AG08395 (cell line): ENCODE data around the gene SPACA4.

ENCODE experiments used
- DNase-seq: peaks from one replicate; pipeline ENCODE4 v3.0.0; 2012; ENCODE audit warnings: mixed read lengths, low spot score

Gene SPACA4

DNA sequence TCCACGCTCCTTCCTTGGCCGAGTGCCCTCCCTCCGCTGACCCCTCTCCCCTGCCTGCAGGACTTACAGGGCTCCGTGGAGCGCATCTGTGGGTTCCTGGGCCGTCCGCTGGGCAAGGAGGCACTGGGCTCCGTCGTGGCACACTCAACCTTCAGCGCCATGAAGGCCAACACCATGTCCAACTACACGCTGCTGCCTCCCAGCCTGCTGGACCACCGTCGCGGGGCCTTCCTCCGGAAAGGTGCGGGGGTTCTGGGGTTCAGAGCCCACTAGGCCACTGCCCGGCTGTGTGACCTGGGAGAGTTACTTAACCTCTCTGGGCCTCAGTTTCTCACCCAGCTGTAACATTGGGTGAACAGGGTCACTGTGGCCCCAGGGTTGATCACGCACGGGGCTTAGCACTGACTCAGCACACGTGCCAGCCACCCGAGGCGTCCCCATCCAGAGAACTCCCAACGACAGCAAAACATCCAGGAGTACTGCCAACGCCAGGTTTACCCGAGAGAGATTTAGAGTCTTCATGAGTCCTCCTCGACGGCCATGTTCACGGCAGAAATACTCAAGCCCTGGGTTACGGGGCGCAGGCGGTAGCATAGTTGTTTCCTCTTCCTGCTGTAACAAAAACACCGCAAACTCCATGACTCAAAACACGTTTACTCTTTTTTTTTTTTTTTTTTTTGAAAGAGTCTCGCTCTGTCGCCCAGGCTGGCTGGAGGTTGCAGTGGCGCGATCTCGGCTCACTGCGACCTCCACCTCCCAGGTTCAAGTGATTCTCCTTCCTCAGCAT, 9.7 kb upstream of the SPACA4 start:
- no peak for DNase-seq

GRCh38 chr19:48598996-48599700, 7.4 kb upstream of the SPACA4 start:
- no peak for DNase-seq

GRCh38 chr19:48600679-48601417, 5.7 kb upstream of the SPACA4 start:
- DNase-seq: no peak

DNA sequence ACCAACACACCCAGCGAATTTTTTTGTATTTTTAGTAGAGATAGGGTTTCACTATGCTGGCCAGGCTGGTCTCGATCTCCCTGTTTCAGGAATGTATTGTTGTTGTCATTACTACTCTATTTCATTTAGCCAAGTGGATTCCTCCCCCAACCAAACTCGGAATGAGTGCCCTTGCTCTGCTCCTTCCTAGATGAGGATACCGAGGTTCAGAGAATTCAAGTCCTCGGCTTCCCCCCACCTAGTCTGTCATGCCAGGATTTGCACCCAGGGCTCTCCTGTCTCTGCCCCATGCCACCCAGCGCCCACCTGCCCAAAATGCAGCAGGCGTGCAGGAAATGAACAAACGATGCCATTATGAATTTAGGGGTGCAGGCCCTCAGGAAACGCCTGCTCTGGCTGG, 3.5 kb upstream of the SPACA4 start:
- no peak for DNase-seq

DNA sequence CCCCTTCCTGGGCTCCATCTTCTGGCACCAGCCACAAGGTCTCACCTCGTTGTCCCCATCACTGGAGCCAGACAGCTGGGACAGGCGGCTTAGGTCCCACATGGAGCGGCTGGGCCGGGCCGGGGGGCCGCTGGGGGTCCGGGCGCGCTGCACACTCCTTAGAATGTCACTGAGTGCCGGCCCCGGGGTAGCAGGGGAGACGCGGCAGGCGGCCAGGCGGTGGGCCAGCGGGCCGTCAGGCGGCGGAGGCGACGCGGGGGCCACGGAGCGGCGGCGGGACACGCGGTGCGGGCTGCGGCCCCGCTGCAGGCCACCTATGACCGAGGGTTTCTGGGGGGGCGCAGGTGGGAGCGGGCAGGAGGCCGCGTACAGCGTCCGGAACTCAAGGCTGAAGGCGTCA, 3.1 kb upstream of the SPACA4 start:
- no peak for DNase-seq

DNA sequence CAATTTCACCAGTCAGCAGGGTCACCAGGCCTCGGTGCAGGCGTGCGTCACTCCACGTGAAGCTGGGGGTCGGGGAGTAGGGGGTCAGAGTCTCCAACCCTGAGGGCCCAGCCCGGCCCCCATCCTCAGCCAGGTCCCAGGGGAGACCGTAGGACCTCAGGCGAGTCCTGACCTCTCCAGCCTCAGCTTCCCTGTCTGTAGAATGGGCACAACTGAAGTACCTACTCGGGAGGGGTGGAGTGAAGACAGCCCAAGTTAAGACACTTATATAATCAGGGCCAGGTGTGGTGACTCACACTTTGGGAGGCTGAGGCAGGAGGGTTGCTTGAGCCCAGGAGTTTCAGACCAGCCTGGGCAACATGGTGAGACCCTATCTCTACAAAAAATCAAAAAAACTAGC, 2.7 kb upstream of the SPACA4 start:
- no peak for DNase-seq

- DNase-seq: no peak
Observed at GRCh38 chr19:48607359-48607755, 815 bp downstream of the SPACA4 start.

DNA sequence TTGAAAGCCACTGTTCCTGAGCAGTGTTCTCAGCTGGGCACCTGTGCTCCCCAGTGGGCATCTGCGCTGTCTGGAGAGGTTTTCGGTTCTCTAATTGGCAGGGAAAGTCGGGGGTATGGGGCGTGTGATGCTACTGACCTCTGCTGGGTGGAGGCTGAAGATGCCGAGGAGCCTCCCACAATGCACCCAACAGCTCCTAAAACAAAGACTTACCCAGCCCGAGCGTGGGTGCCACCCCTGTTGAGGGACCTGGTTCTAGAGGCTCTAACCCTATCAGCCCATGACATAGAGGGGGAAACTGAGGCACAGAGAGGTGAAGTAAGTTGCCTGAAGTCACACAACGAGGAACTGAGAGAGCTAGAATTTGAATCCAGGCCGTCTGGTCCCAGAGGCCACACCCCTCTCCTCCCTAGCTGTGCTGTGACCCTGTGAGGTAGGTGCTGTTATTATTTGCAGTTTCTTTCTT, 2.3 kb downstream of the SPACA4 start:
- DNase-seq: peak; percentile 73

DNA sequence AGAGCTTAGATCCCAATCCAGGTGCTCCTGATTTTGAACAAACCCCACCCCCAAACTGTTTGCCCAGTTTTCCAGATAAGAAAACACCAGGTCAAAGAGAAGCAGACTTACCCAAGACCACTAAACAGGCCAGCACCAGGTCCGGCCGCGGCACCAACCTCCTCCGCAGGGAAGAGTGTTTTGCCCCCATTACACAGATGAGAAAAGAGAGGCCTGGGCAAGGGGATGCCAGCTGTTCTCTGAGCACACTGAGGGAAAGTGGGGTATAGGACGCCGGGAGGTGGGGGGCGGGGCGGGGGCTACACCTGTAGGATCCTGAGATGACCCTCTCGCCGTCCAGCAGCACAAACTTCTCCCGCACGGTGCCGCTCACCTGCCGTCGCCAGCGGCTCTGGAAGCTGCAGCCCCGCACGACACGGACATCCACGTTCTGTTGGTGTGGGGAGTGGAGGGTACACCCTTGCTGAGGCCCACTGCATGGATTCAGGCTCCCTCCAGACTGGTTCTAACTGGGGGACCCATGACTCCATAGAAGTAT, 3.1 kb downstream of the SPACA4 start:
- no peak for DNase-seq

DNA sequence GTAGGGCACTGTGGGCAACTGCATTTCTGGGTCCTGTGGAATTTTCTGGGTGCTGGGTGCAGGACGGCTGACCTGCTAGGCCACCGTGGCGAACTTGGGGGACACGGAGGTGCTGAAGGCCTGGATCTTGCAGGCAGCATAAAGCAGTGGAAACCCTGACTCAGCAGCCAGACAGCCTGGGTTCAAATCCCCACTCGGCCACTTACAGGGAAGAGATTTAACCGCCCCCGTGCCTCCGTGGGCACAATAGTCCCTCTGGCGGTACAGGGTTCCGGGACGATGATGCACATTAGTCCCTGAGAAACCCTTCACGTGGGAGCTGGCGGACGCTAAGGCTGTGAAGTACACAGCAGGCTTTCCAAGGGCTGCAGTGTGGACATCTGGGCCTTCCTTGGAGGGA, 5.3 kb downstream of the SPACA4 start:
- DNase-seq: no peak

DNA sequence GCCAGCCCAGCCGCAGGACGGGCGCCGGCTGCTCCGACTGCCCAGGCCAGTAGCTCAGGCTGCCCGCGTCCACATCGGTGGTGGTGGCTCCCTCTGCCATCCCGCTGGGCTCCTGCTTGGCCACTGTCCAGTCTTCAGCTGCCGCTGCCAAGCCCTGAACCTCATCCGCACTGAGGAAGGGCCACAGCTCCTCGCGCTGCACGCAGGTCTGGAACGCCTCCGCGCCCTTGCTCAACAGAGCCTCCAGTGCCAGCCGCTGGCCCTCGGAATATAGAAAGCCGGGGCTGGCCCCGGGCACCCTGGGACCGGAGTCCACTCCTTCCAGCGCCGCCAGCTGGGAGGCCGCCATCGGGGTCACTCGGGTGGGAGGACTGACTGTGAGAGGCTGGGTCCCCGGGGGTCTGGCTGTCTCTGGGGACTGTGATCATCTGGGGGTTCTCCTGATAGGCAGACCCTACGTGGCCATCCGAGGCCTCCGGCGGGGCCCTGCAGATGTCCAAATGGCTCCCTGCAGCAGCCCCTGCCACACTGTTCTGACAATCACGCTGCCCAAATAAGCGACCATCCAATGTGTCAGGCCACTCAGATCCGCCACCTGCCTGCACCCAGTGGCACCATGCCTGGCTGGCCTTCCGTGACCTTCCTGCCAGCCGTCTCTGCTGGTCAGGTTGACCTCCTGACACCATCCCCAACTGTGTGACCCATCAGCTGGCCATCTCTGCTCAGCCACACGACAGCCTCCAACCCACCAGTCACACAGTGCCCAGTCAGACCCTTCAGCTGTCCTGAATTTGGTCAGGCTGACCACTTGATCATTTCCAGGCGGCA, 6.7 kb downstream of the SPACA4 start:
- no peak for DNase-seq

DNA sequence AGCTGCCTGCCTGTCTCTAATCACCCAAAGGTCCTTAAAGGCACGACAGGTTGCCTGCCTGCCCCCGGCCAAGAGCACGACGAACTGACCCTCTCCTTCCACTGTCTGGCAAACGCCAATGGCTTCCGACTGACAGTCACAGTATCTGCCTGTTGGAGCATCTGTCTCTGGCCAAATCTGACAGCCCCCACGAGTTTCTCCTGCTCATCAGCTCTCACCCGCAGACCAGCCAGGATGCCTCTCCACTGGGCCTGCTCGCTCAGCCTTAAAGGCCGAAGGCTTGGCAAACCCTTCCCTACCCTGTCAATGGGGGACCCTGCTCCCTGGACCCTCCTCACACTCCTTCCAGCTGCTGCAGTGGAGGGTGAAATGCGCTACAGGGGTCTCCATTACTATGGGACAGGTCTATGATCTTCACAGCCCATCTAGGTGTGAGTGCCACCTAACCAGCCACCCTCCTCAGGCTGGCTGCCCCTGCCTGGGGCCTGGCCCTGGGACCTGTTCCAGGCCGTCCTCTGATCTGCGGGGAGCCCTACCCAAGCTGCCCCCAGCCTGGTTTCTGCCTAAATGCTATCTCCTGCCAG, 7.4 kb downstream of the SPACA4 start:
- DNase-seq: no peak

DNA sequence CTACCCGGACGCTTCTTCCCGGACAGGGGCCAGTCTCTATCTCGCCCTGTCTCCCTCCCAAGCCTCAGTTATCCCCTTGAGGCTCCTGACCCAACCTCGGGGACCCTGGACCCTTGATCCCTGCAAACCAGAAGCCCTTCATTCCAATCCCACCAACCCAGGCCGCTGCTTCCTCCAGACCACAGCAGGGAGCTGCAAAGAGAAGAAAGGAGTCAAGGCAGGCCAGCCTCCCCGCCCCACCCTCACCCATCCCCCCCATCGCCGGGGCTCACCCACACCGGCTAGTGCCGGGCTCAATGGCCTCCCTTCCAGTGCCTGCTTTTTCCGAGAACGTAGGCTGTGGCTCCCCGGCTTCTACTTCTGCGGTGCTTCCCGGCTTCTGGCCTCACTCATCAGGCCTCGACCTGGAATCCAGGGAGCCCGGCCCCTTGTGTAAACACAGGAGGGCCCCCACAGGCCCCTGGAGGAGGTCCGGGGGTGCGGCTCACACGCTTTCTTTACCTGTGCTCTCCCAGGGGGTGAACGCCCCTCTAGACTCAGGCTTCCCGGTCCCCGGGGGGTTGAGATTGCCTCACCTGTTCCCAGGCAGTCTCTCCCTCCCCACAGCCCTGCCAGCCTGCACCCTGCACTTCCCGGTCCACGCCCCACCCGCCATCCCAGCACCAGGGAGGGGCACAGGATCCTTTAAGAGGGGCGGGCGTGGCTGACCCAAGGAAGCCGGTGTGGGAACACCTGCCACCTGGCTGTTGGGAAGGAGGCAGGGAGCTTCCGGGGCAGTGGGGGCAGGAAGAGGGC, 8.1 kb downstream of the SPACA4 start, which contains the start of gene FAM83E:
TSS of gene FAM83E (minus strand) at position 641 of the 795 bp plus-strand sequence. CDS start 1,704 bp downstream, outside the sequence.
- no peak for DNase-seq

- no peak for DNase-seq
Observed at GRCh38 chr19:48615231-48616040, 8.9 kb downstream of the SPACA4 start.

DNA sequence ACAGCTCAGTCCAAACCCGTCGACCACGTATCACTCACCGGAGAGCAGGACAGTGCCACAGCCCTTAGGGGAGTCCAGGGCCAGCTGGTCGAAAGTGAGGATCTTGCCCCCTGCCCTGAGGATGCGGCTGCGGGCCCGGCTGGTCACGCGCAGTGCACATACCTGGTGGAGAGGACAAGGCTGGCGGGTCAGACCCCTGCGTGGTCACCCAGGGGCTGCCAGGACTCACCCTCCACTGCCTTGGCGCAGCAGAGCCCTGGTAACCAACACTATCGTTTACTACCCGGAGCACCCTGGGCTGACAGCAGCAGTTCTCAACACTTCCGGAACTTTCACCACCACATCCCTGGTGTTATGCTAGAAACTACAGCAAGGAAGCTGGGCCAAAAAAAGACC, 9.5 kb downstream of the SPACA4 start:
- no peak for DNase-seq

DNA sequence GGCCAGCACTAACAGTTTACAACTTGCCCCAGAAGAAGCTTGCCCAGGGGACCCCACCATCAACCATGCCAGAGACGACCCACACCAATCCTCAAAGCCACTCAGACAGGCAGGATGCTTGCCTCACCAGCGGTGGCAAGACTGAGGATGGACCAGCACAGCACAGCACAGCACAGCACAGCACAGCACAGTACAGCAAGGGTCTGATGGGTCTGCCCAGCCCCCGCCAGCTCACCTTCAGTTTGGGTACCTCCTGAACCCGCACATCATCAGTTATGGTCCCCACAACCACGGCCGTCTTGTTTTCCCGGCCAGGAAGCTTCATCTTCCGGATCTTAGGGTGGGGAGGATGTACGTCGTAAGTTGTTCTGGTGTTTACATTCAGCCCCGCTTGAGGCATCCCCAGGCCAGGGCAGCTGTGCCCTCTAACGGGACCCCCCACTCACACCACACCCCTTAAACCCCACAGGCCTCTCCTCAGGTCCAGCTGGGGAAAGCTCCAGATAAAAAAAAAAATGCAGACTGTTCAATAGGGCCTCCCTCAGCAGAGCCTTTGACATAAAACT, 10.0 kb downstream of the SPACA4 start:
- no peak for DNase-seq

GRCh38 chr19:48617146-48617937, 10.8 kb downstream of the SPACA4 start:
- DNase-seq: no peak

- no peak for DNase-seq
Observed at GRCh38 chr19:48618278-48618915, 11.9 kb downstream of the SPACA4 start.
